ENCODE results near the gene ZNF740.
A peak's percentile ranks its signal among the peaks of the same experiment; 100 is the strongest.

The ZNF740 gene

DNA sequence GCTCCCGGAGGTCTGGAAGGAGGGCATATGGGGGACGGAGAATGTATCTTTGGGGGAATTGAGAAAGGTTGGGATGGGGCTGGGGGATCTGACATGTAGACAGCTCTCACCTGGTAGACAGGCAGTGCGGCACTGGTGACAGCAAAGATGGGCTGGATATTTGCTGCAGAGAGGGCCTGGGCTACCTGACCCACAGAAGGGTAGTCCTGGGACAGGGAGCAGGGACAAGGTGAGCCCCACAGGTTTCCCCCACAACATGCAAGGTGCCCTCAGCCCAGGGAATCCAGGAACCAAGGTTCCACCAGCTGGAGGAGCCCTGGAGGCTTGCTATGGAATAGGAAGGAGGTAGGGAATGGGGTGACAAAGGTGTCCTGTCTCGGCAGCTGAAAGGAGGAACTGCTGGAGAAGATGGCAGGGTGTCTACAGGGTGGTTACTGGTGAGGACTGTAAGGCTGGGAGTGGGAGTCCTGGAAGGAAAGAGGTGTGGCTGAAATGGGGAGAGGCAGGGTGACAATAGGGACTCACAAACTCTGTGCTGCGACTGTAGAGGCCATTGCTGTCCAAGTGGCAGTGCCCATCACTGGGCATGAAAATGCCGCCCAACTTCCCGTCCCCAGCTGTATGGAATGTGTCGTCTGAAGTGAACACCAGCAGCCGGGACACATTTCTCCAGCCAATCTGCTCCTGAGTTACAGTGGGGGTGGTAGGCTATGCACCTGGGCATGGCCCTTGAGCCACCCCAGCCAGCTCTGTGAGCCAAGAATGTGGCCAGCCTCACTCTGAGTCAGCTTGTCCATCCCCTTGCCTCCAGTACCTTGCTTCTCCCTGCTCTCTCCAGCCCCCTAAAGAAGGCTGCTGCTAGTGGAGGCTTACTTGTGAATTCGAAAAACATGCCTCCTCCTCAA lies 15.2 kb downstream of the ZNF740 start:
- no peak overlapping the region for H4K8ac ChIP-seq (ENCODE audit: low read depth, low read length)
- H3K4me3 ChIP-seq (ENCODE audit: low read depth, low read length), result no peak overlapping the region
- DNase-seq, result no peak
- H2BK5ac ChIP-seq (ENCODE audit: low read depth, low read length, poor library complexity), result no peak overlapping the region
- H4K12ac ChIP-seq (ENCODE audit: low read depth, low read length), result no peak overlapping the region
- H2BK120ac ChIP-seq (ENCODE audit: insufficient read depth, low read length, poor library complexity), result no peak overlapping the region
- no peaks in the 10 kb centered on the region for H3K79me2 ChIP-seq (ENCODE audit: control insufficient read depth, insufficient read depth, low read length, poor library complexity)
- H3K27me3 ChIP-seq (ENCODE audit: insufficient read depth, low read length), result peaks cover 3% of the 10 kb centered on the region
- WGBS (ENCODE audit: extremely low coverage, insufficient coverage, insufficient read length), result no CpG with 5 or more reads among the region's 10 CpGs
- no peaks in the 10 kb centered on the region for H3K9me3 ChIP-seq (ENCODE audit: insufficient read depth, low read depth, low read length)
- H2AK5ac ChIP-seq (ENCODE audit: low read length), result no peak overlapping the region
- H3K4me2 ChIP-seq (ENCODE audit: low read length), result no peak overlapping the region
- H2AFZ ChIP-seq (ENCODE audit: insufficient read depth, low read length, poor library complexity), result no peak overlapping the region
- peaks cover 0 to 2% of the 10 kb centered on the region in 2 experiments for H3K4me1 ChIP-seq (ENCODE audit: control insufficient read depth in 1 of 2, insufficient read depth in 2 of 2, low read length in 2 of 2)
- H3K18ac ChIP-seq (ENCODE audit: low read length), result no peak overlapping the region
- no peaks in the 10 kb centered on the region for H3K79me1 ChIP-seq (ENCODE audit: low read length)
- no peak overlapping the region for H4K91ac ChIP-seq (ENCODE audit: low read depth, low read length)
- H3K27ac ChIP-seq (ENCODE audit: low read depth, low read length), result no peak overlapping the region
- no peak overlapping the region for H2BK12ac ChIP-seq (ENCODE audit: low read length)
- H3K36me3 ChIP-seq (ENCODE audit: control insufficient read depth in 1 of 2, insufficient read depth in 2 of 2, low read length in 2 of 2), result peaks cover 2 to 7% of the 10 kb centered on the region in 2 experiments
- H3K4ac ChIP-seq (ENCODE audit: low read depth, low read length), result no peak overlapping the region
- no peak overlapping the region for H3K9ac ChIP-seq (ENCODE audit: low read length)
- no peak overlapping the region for H3K23ac ChIP-seq (ENCODE audit: low read length)
- H3K14ac ChIP-seq (ENCODE audit: low read length), result no peak overlapping the region

DNA sequence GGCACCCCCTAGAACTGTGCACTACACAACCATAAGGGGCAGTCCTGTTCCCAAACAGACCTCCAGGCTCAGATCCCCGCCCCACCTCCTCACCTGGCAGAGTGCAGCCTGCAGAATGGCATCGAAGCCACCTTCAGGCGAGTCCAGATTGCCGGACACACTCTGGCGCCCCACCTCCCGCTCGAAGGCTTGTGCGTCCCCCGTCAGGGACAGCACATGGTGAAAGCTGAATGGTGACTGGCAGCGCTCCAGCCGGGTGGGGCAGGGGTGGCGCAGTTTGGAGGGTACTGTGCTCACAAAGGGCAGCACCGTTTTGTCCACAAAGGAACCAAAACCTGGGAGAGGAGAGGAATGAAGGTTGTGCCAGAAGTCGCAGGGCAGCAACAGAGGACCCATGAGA lies 16.0 kb downstream of the ZNF740 start:
- H3K36me3 ChIP-seq (ENCODE audit: control insufficient read depth in 1 of 2, insufficient read depth in 2 of 2, low read length in 2 of 2), result peaks cover 0 to 2% of the 10 kb centered on the region in 2 experiments
- no peak overlapping the region for H3K23ac ChIP-seq (ENCODE audit: low read length)
- H3K9ac ChIP-seq (ENCODE audit: low read length), result no peak overlapping the region
- no peak overlapping the region for H3K14ac ChIP-seq (ENCODE audit: low read length)
- no peak overlapping the region for H3K18ac ChIP-seq (ENCODE audit: low read length)
- H3K4ac ChIP-seq (ENCODE audit: low read depth, low read length), result no peak overlapping the region
- H2AK5ac ChIP-seq (ENCODE audit: low read length), result no peak overlapping the region
- no peak overlapping the region for H2AFZ ChIP-seq (ENCODE audit: insufficient read depth, low read length, poor library complexity)
- no peak overlapping the region for H2BK12ac ChIP-seq (ENCODE audit: low read length)
- no peak overlapping the region for H3K4me3 ChIP-seq (ENCODE audit: low read depth, low read length)
- no peak overlapping the region for H4K8ac ChIP-seq (ENCODE audit: low read depth, low read length)
- H3K79me1 ChIP-seq (ENCODE audit: low read length), result no peaks in the 10 kb centered on the region
- H4K91ac ChIP-seq (ENCODE audit: low read depth, low read length), result no peak overlapping the region
- H3K79me2 ChIP-seq (ENCODE audit: control insufficient read depth, insufficient read depth, low read length, poor library complexity), result no peaks in the 10 kb centered on the region
- H3K4me2 ChIP-seq (ENCODE audit: low read length), result no peak overlapping the region
- no peak overlapping the region for H4K12ac ChIP-seq (ENCODE audit: low read depth, low read length)
- H3K27ac ChIP-seq (ENCODE audit: low read depth, low read length), result no peak overlapping the region
- WGBS (ENCODE audit: extremely low coverage, insufficient coverage, insufficient read length), result no CpG with 5 or more reads among the region's 14 CpGs
- H3K27me3 ChIP-seq (ENCODE audit: insufficient read depth, low read length), result peaks cover 3% of the 10 kb centered on the region
- no peak for DNase-seq
- H2BK120ac ChIP-seq (ENCODE audit: insufficient read depth, low read length, poor library complexity), result no peak overlapping the region
- H3K4me1 ChIP-seq (ENCODE audit: control insufficient read depth in 1 of 2, insufficient read depth in 2 of 2, low read length in 2 of 2), result peaks cover 0 to 2% of the 10 kb centered on the region in 2 experiments
- no peak overlapping the region for H2BK5ac ChIP-seq (ENCODE audit: low read depth, low read length, poor library complexity)
- H3K9me3 ChIP-seq (ENCODE audit: insufficient read depth, low read depth, low read length), result no peaks in the 10 kb centered on the region

DNA sequence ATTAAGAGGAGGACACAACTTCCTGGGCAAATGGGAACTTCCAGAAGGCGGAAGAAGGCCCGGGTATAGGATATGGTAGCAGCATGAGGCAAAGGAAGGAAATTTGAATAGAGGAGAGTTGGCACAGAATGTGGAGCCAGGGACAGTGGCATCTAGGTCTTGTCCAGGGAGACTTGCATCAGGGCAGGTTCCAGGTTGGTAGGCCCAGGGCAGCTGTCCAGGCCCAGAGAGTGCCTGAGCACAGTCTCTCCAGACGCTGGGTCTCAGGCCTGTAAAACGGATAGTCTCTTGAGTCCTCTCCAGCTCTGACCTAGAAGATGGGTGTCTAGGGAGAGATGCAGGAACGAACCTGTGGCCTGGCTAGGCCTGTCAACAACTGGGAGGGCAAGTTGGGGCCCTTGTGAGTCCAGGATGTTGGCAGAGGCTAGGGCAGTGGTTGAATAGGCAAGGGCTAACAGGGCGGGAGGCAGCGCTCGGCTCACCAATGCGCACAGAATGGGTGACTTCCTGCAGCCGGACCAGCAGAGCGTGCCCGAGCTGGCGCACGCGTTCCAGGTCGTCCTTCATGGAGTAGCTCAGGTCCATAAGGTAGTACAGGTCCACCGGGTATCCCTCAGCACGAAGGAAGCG lies 16.6 kb downstream of the ZNF740 start:
- Histone ChIP-seq H3K4ac (ENCODE audit: low read depth, low read length) (no peak overlapping the region), H4K91ac (ENCODE audit: low read depth, low read length) (no peak overlapping the region)

DNA sequence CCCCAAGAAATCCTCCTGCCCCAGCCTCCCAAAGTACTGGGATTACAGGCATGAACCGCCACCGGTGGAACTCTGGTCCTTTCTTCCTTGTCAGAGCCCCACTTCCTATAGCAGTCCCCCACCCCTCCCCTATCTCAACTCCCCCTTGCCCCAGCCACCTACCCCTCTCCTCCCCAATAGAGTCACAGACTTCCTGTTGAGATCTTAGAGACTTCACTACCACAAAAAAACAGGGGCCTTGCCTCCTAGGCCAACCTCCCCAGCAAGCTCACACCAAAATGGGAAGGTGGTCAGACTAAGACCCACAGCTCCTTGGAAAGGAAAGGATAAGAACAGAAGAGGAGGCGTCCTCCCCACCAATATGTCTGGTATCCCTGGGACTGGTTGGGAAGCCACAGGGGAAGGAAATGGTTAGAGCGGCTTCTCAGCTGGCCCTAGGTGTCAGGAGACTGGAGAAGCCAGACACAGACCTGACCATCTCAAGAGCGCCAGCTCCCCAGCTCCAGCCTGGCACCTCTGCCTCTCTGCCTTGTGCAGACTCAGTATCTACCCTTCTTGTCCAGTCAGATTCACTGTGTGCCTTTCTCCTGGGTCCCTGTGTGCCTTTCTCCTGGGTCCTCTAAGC lies 18.1 kb downstream of the ZNF740 start:
- WGBS (ENCODE audit: extremely low coverage, insufficient coverage, insufficient read length), result no CpG with 5 or more reads among the region's 5 CpGs

More for the DNA sequence above, 16.6 kb downstream of the ZNF740 start:
- H2BK120ac ChIP-seq (ENCODE audit: insufficient read depth, low read length, poor library complexity), result no peak overlapping the region
- no peak overlapping the region for H4K8ac ChIP-seq (ENCODE audit: low read depth, low read length)
- H3K27me3 ChIP-seq (ENCODE audit: insufficient read depth, low read length), result peaks cover 3% of the 10 kb centered on the region
- H4K12ac ChIP-seq (ENCODE audit: low read depth, low read length), result no peak overlapping the region
- no peaks in the 10 kb centered on the region for H3K79me2 ChIP-seq (ENCODE audit: control insufficient read depth, insufficient read depth, low read length, poor library complexity)
- H3K9ac ChIP-seq (ENCODE audit: low read length), result no peak overlapping the region
- H2BK12ac ChIP-seq (ENCODE audit: low read length), result no peak overlapping the region
- H3K79me1 ChIP-seq (ENCODE audit: low read length), result no peaks in the 10 kb centered on the region
- H2AK5ac ChIP-seq (ENCODE audit: low read length), result no peak overlapping the region
- H3K4me1 ChIP-seq (ENCODE audit: control insufficient read depth in 1 of 2, insufficient read depth in 2 of 2, low read length in 2 of 2), result peaks cover 0 to 2% of the 10 kb centered on the region in 2 experiments
- H3K18ac ChIP-seq (ENCODE audit: low read length), result no peak overlapping the region
- no peaks in the 10 kb centered on the region for H3K36me3 ChIP-seq (ENCODE audit: control insufficient read depth in 1 of 2, insufficient read depth in 2 of 2, low read length in 2 of 2)
- no peak overlapping the region for H3K23ac ChIP-seq (ENCODE audit: low read length)
- no CpG with 5 or more reads among the region's 19 CpGs for WGBS (ENCODE audit: extremely low coverage, insufficient coverage, insufficient read length)
- H3K27ac ChIP-seq (ENCODE audit: low read depth, low read length), result no peak overlapping the region
- H3K4me2 ChIP-seq (ENCODE audit: low read length), result peak overlapping the region; percentile 41
- no peak overlapping the region for H2AFZ ChIP-seq (ENCODE audit: insufficient read depth, low read length, poor library complexity)
- DNase-seq, result no peak
- no peak overlapping the region for H3K14ac ChIP-seq (ENCODE audit: low read length)
- no peak overlapping the region for H2BK5ac ChIP-seq (ENCODE audit: low read depth, low read length, poor library complexity)
- no peak overlapping the region for H3K4me3 ChIP-seq (ENCODE audit: low read depth, low read length)
- H3K9me3 ChIP-seq (ENCODE audit: insufficient read depth, low read depth, low read length), result no peaks in the 10 kb centered on the region

More for the DNA sequence above, 18.1 kb downstream of the ZNF740 start:
- no peak overlapping the region for H4K91ac ChIP-seq (ENCODE audit: low read depth, low read length)
- H3K14ac ChIP-seq (ENCODE audit: low read length), result no peak overlapping the region
- H3K9me3 ChIP-seq (ENCODE audit: insufficient read depth, low read depth, low read length), result no peaks in the 10 kb centered on the region
- no peak overlapping the region for H2BK120ac ChIP-seq (ENCODE audit: insufficient read depth, low read length, poor library complexity)
- H2AFZ ChIP-seq (ENCODE audit: insufficient read depth, low read length, poor library complexity), result no peak overlapping the region
- H3K79me2 ChIP-seq (ENCODE audit: control insufficient read depth, insufficient read depth, low read length, poor library complexity), result no peaks in the 10 kb centered on the region
- no peak overlapping the region for H2BK5ac ChIP-seq (ENCODE audit: low read depth, low read length, poor library complexity)
- H3K4me3 ChIP-seq (ENCODE audit: low read depth, low read length), result no peak overlapping the region
- H3K79me1 ChIP-seq (ENCODE audit: low read length), result no peaks in the 10 kb centered on the region
- no peak overlapping the region for H3K18ac ChIP-seq (ENCODE audit: low read length)
- no peak overlapping the region for H2AK5ac ChIP-seq (ENCODE audit: low read length)
- no peak overlapping the region for H3K4me2 ChIP-seq (ENCODE audit: low read length)
- H3K36me3 ChIP-seq (ENCODE audit: control insufficient read depth in 1 of 2, insufficient read depth in 2 of 2, low read length in 2 of 2), result no peaks in the 10 kb centered on the region
- DNase-seq, result no peak
- H3K9ac ChIP-seq (ENCODE audit: low read length), result no peak overlapping the region
- H3K27ac ChIP-seq (ENCODE audit: low read depth, low read length), result no peak overlapping the region
- H3K23ac ChIP-seq (ENCODE audit: low read length), result no peak overlapping the region
- H4K8ac ChIP-seq (ENCODE audit: low read depth, low read length), result no peak overlapping the region
- peaks cover 3% of the 10 kb centered on the region for H3K27me3 ChIP-seq (ENCODE audit: insufficient read depth, low read length)
- no peak overlapping the region for H3K4ac ChIP-seq (ENCODE audit: low read depth, low read length)
- peaks cover 0 to 2% of the 10 kb centered on the region in 2 experiments for H3K4me1 ChIP-seq (ENCODE audit: control insufficient read depth in 1 of 2, insufficient read depth in 2 of 2, low read length in 2 of 2)
- no peak overlapping the region for H2BK12ac ChIP-seq (ENCODE audit: low read length)
- no peak overlapping the region for H4K12ac ChIP-seq (ENCODE audit: low read depth, low read length)
